ENCODE measurements around the gene NDUFAF3.

- no peak for TF ChIP-seq MAX (IDR thresholded peaks at IDR 0.05)
- no peak for TF ChIP-seq EGR1 (IDR thresholded peaks at IDR 0.05)
- TF ChIP-seq RAD21 (IDR thresholded peaks at IDR 0.05; ENCODE audit: low read depth), result no peak
- TF ChIP-seq TCF12 (IDR thresholded peaks at IDR 0.05; ENCODE audit: low read depth), result no peak
- no peak for TF ChIP-seq ZBTB7A (IDR thresholded peaks at IDR 0.05; ENCODE audit: low read depth)
- no peak for TF ChIP-seq CEBPB (IDR thresholded peaks at IDR 0.05)
- no peak for TF ChIP-seq EP300 (IDR thresholded peaks at IDR 0.05; ENCODE audit: borderline replicate concordance)
- TF ChIP-seq TAF1 (IDR thresholded peaks at IDR 0.05; ENCODE audit: low read depth), result no peak
- no peak for TF ChIP-seq REST (IDR thresholded peaks at IDR 0.05; ENCODE audit: low read depth)
- TF ChIP-seq FOXM1 (IDR thresholded peaks at IDR 0.05; ENCODE audit: borderline replicate concordance, low read depth), result no peak
- TF ChIP-seq CREB1 (IDR thresholded peaks at IDR 0.05; ENCODE audit: low read depth), result no peak
- no peak for TF ChIP-seq YY1 (IDR thresholded peaks at IDR 0.05; ENCODE audit: low read depth)
- no peak for TF ChIP-seq NFIC (IDR thresholded peaks at IDR 0.05)
Measured at GRCh38 chr3:48980295-48980694, 41.6 kb upstream of the NDUFAF3 start.
